HG03521 (cell line): ENCODE results near the gene CD93.

Source experiments
- ATAC-seq: cut with Tn5 transposase; IDR thresholded peaks from one replicate; pipeline ENCODE4 v1.9.1; 2021; ENCODE audit warnings: mild to moderate bottlenecking, moderate library complexity; ENCODE audit not compliant: unreplicated experiment

CD93 gene

GRCh38 chr20:23120936-23121750 is 35.0 kb upstream of the CD93 start:
- ATAC-seq: no peak

GRCh38 chr20:23120261-23120660 is 34.1 kb upstream of the CD93 start:
- no peak for ATAC-seq

GRCh38 chr20:23119456-23120216 is 33.5 kb upstream of the CD93 start:
- no peak for ATAC-seq

GRCh38 chr20:23118766-23119165 is 32.6 kb upstream of the CD93 start:
- no peak for ATAC-seq

GRCh38 chr20:23118144-23118543 is 32.0 kb upstream of the CD93 start:
- ATAC-seq: no peak

GRCh38 chr20:23117738-23118137 is 31.6 kb upstream of the CD93 start:
- ATAC-seq: no peak

GRCh38 chr20:23116311-23117089 is 30.4 kb upstream of the CD93 start:
- no peak for ATAC-seq

GRCh38 chr20:23115822-23116221 is 29.7 kb upstream of the CD93 start:
- no peak for ATAC-seq

- no peak for ATAC-seq
Observed at GRCh38 chr20:23114448-23115082, 28.4 kb upstream of the CD93 start.

GRCh38 chr20:23114018-23114417 is 27.9 kb upstream of the CD93 start:
- ATAC-seq: no peak

- ATAC-seq: no peak
Observed at GRCh38 chr20:23112595-23112994, 26.5 kb upstream of the CD93 start.

- no peak for ATAC-seq
Observed at GRCh38 chr20:23111944-23112342, 25.8 kb upstream of the CD93 start.

GRCh38 chr20:23111307-23111943 is 25.3 kb upstream of the CD93 start:
- ATAC-seq: no peak

- ATAC-seq: no peak
Observed at GRCh38 chr20:23108871-23109270, 22.7 kb upstream of the CD93 start.

- ATAC-seq: no peak
Observed at GRCh38 chr20:23107466-23107865, 21.3 kb upstream of the CD93 start.

GRCh38 chr20:23106271-23106851 is 20.2 kb upstream of the CD93 start:
- no peak for ATAC-seq

- ATAC-seq: no peak
Observed at GRCh38 chr20:23105193-23105592, 19.1 kb upstream of the CD93 start.

- no peak for ATAC-seq
Observed at GRCh38 chr20:23103284-23104018, 17.3 kb upstream of the CD93 start.

- no peak for ATAC-seq
Observed at GRCh38 chr20:23101696-23102406, 15.7 kb upstream of the CD93 start.
